Left ventricle myocardium inferior (tissue), 1 donor: ENCODE results near the gene CCDC70. TPM values are rescaled to one million over a fixed set of nuclear protein-coding genes. Genes with fewer than 3 reads are reported as not detected.

Source experiments
- DNase-seq: peaks from one replicate; pipeline ENCODE4 v3.0.0-alpha.2; 2020
- H3K27ac ChIP-seq: fragments of 200-600 bp; replicated peaks from 2 replicates; pipeline ENCODE4 v1.8.0; 2021
- H3K27me3 ChIP-seq: fragments of 200-600 bp; 2 replicates; pipeline ENCODE4 v1.8.0; 2021; ENCODE audit warnings: low read depth
- H3K36me3 ChIP-seq: fragments of 200-600 bp; 2 replicates; pipeline ENCODE4 v1.8.0; 2021
- H3K4me1 ChIP-seq: fragments of 200-600 bp; 2 replicates; pipeline ENCODE4 v1.8.0; 2021
- H3K4me3 ChIP-seq: fragments of 200-600 bp; 2 replicates; pipeline ENCODE4 v1.8.0; 2021; ENCODE audit warnings: mild to moderate bottlenecking, moderate library complexity
- H3K9me3 ChIP-seq: fragments of 200-600 bp; replicated peaks from 2 replicates; pipeline ENCODE4 v1.8.0; 2021
- CTCF ChIP-seq: fragments of 200-600 bp; IDR thresholded peaks from 2 replicates; pipeline ENCODE4 v1.8.0; 2021; ENCODE audit warnings: antibody characterized with exemption, mild to moderate bottlenecking, borderline replicate concordance
- intact Hi-C: fragments of 100-400 bp; cut with micrococcal nuclease; formaldehyde crosslinking; loops from one replicate; pipeline ENCODE4 v1.11.0; 2022
- total RNA-seq: library from RNA; stranded (reverse); fragmentation: NEBNext Ultra II Directional; extraction: Animal tissue kit (Norgen Biotek cat#: 25700); gene quantifications from one replicate; pipeline ENCODE4 v1.2.1, GENCODE V29; 2021
- donor health status: DM: no; HTN: yes; CAD: no; lungs with severe emphysema.

CCDC70 gene
- total RNA-seq, 1 donor from 2014 or later: not detected

GRCh38 chr13:51910508-51910907 lies 48.7 kb downstream of the CCDC70 start:
- H3K4me3 ChIP-seq: no peak overlapping the region
- no peak overlapping the region for H3K27ac ChIP-seq
- no peak for TF ChIP-seq CTCF
- H3K4me1 ChIP-seq: peaks cover 15% of the 10 kb centered on the region
- no peaks in the 10 kb centered on the region for H3K27me3 ChIP-seq
- no peak for DNase-seq
- H3K9me3 ChIP-seq: no peaks in the 10 kb centered on the region
- intact Hi-C loops: no loop called here
- H3K36me3 ChIP-seq: no peaks in the 10 kb centered on the region

- Histone ChIP-seq H3K27me3 (no peaks in the 10 kb centered on the region), H3K36me3 (no peaks in the 10 kb centered on the region), H3K4me1 (peaks cover 4% of the 10 kb centered on the region), H3K9me3 (no peaks in the 10 kb centered on the region), H3K27ac (no peak overlapping the region), H3K4me3 (no peak overlapping the region)
- peak; percentile 33 for TF ChIP-seq CTCF
- no peak for DNase-seq
- intact Hi-C loops: no loop called here
Measured at GRCh38 chr13:51912091-51912490, 50.3 kb downstream of the CCDC70 start.

GRCh38 chr13:51912511-51913225 lies 50.9 kb downstream of the CCDC70 start:
- intact Hi-C loops: no loop called here

GRCh38 chr13:51913421-51914136 lies 51.8 kb downstream of the CCDC70 start:
- DNase-seq: no peak
- Histone ChIP-seq H3K27me3 (no peaks in the 10 kb centered on the region), H3K4me1 (no peaks in the 10 kb centered on the region), H3K27ac (no peak overlapping the region), H3K9me3 (no peaks in the 10 kb centered on the region), H3K36me3 (no peaks in the 10 kb centered on the region), H3K4me3 (no peak overlapping the region)
- intact Hi-C loops: no loop called here
- TF ChIP-seq CTCF: peak; percentile 13

More at GRCh38 chr13:51912511-51913225, 50.9 kb downstream of the CCDC70 start:
- H3K27ac ChIP-seq: no peak overlapping the region
- no peaks in the 10 kb centered on the region for H3K36me3 ChIP-seq
- H3K27me3 ChIP-seq: no peaks in the 10 kb centered on the region
- no peaks in the 10 kb centered on the region for H3K9me3 ChIP-seq
- TF ChIP-seq CTCF: no peak
- no peaks in the 10 kb centered on the region for H3K4me1 ChIP-seq
- H3K4me3 ChIP-seq: no peak overlapping the region
- DNase-seq: no peak

GRCh38 chr13:51914137-51914493 lies 52.3 kb downstream of the CCDC70 start:
- intact Hi-C loops: no loop called here
- Histone ChIP-seq H3K27ac (no peak overlapping the region), H3K9me3 (no peaks in the 10 kb centered on the region), H3K4me3 (no peak overlapping the region), H3K36me3 (no peaks in the 10 kb centered on the region), H3K4me1 (no peaks in the 10 kb centered on the region), H3K27me3 (no peaks in the 10 kb centered on the region)
- no peak for DNase-seq
- no peak for TF ChIP-seq CTCF

Other genes with a start within 250 kb of the CCDC70 start
- 10.3 TPM for gene DHRS12, start 57.8 kb upstream of the CCDC70 start, total RNA-seq
- gene TMEM272, start 16.8 kb upstream of the CCDC70 start, total RNA-seq: 0.30 TPM
- 3.8 TPM for gene ATP7B, start 149.5 kb downstream of the CCDC70 start, total RNA-seq
- 22.7 TPM for gene ALG11, start 150.4 kb downstream of the CCDC70 start, total RNA-seq
- 11.6 TPM for gene UTP14C, start 162.7 kb downstream of the CCDC70 start, total RNA-seq